Measurements from ENCODE around the gene PCSK1N. TPM values are rescaled to one million over a fixed set of nuclear protein-coding genes. Genes with fewer than 3 reads are reported as not detected.

The PCSK1N gene
- total RNA-seq, 1 donor from 2014 or later: 46.9 TPM

- no peak for TF ChIP-seq CTCF (IDR thresholded peaks at IDR 0.05; ENCODE audit: unreplicated experiment)
- no peak for DNase-seq (ENCODE audit: low spot score in 2 of 2, unreplicated experiment in 2 of 2)
- peaks cover 9% of the 10 kb centered on the region for H3K36me3 Mint-ChIP-seq
- H3K9me3 Mint-ChIP-seq: peaks cover 14% of the 10 kb centered on the region
- peaks cover 18% of the 10 kb centered on the region for H3K4me1 Mint-ChIP-seq
- no peak overlapping the region for H3K27ac Mint-ChIP-seq
- H3K4me3 Mint-ChIP-seq: no peak overlapping the region
- peaks cover 53% of the 10 kb centered on the region for H3K27me3 Mint-ChIP-seq (ENCODE audit: low read depth)
These were observed 4.1 kb downstream of the PCSK1N start for GRCh38 chrX:48831136-48831908.

GRCh38 chrX:48829016-48829735, 6.2 kb downstream of the PCSK1N start:
- Mint-ChIP-seq H3K4me3 (no peak overlapping the region), H3K36me3 (peaks cover 23% of the 10 kb centered on the region), H3K9me3 (peaks cover 13% of the 10 kb centered on the region), H3K27me3 (ENCODE audit: low read depth) (peaks cover 37% of the 10 kb centered on the region), H3K27ac (no peak overlapping the region), H3K4me1 (peaks cover 8% of the 10 kb centered on the region)
- DNase-seq (ENCODE audit: low spot score in 2 of 2, unreplicated experiment in 2 of 2): no peak
- no peak for TF ChIP-seq CTCF (IDR thresholded peaks at IDR 0.05; ENCODE audit: unreplicated experiment)

GRCh38 chrX:48827654-48827968, 7.8 kb downstream of the PCSK1N start:
- TF ChIP-seq CTCF (IDR thresholded peaks at IDR 0.05; ENCODE audit: unreplicated experiment): no peak
- no peak for DNase-seq (ENCODE audit: low spot score in 2 of 2, unreplicated experiment in 2 of 2)
- peaks cover 11% of the 10 kb centered on the region for H3K9me3 Mint-ChIP-seq
- peaks cover 22% of the 10 kb centered on the region for H3K27me3 Mint-ChIP-seq (ENCODE audit: low read depth)
- no peaks in the 10 kb centered on the region for H3K4me1 Mint-ChIP-seq
- no peak overlapping the region for H3K4me3 Mint-ChIP-seq
- H3K36me3 Mint-ChIP-seq: peaks cover 24% of the 10 kb centered on the region
- H3K27ac Mint-ChIP-seq: no peak overlapping the region

GRCh38 chrX:48826876-48827653, 8.3 kb downstream of the PCSK1N start:
- Mint-ChIP-seq H3K4me1 (no peaks in the 10 kb centered on the region), H3K9me3 (peaks cover 10% of the 10 kb centered on the region), H3K27ac (no peak overlapping the region), H3K4me3 (no peak overlapping the region), H3K36me3 (peaks cover 24% of the 10 kb centered on the region), H3K27me3 (ENCODE audit: low read depth) (peaks cover 17% of the 10 kb centered on the region)
- DNase-seq (ENCODE audit: low spot score in 2 of 2, unreplicated experiment in 2 of 2): no peak
- no peak for TF ChIP-seq CTCF (IDR thresholded peaks at IDR 0.05; ENCODE audit: unreplicated experiment)

- H3K4me3 Mint-ChIP-seq: no peak within 1 kb of the TSS
- peaks cover 24% of the 10 kb centered on the region for H3K36me3 Mint-ChIP-seq
- H3K27ac Mint-ChIP-seq: no peak within 1 kb of the TSS
- no peaks in the 10 kb centered on the region for H3K4me1 Mint-ChIP-seq
- TF ChIP-seq CTCF (IDR thresholded peaks at IDR 0.05; ENCODE audit: unreplicated experiment): no peak
- DNase-seq (ENCODE audit: low spot score in 2 of 2, unreplicated experiment in 2 of 2): no peak
- peaks cover 10% of the 10 kb centered on the region for H3K9me3 Mint-ChIP-seq
- peaks cover 13% of the 10 kb centered on the region for H3K27me3 Mint-ChIP-seq (ENCODE audit: low read depth)
These were observed 9.1 kb downstream of the PCSK1N start, which contains the start of gene ERAS for GRCh38 chrX:48826135-48826875. ERAS (plus strand) TSS chrX:48826513; CDS start chrX:48829124, 2,611 bp downstream.

All from mesothelial cell of epicardium (in vitro differentiated cells).